SK-MEL-5 (cell line): ENCODE data around the gene PCDHGA1. TPM values are rescaled to one million over a fixed set of nuclear protein-coding genes. Genes with fewer than 3 reads are reported as not detected.
A peak's percentile ranks its signal among the peaks of the same experiment; 100 is the strongest.

ENCODE experiments used
- DNase-seq: peaks from one replicate; pipeline ENCODE4 v3.0.0-alpha.2; 2016; ENCODE audit warnings: low read depth, low spot score
- in situ Hi-C: cut with HindIII; loops from 2 replicates; pipeline ENCODE4 v1.10.0; 2016; ENCODE audit warnings: low sequenced_read_pairs, high pct_unique_total_duplicates, low pct_unique_long_range_greater_than_20kb
- total RNA-seq: library from RNA; depleted of rRNA; stranded (reverse); fragments of >200 nt; shearing (Covaris generic); gene quantifications from 2 replicates; pipeline ENCODE4 v1.2.3, GENCODE V29; 2014

Gene PCDHGA1
- total RNA-seq, 1 experiment from 2014 or later, result 0.63 TPM

DNA sequence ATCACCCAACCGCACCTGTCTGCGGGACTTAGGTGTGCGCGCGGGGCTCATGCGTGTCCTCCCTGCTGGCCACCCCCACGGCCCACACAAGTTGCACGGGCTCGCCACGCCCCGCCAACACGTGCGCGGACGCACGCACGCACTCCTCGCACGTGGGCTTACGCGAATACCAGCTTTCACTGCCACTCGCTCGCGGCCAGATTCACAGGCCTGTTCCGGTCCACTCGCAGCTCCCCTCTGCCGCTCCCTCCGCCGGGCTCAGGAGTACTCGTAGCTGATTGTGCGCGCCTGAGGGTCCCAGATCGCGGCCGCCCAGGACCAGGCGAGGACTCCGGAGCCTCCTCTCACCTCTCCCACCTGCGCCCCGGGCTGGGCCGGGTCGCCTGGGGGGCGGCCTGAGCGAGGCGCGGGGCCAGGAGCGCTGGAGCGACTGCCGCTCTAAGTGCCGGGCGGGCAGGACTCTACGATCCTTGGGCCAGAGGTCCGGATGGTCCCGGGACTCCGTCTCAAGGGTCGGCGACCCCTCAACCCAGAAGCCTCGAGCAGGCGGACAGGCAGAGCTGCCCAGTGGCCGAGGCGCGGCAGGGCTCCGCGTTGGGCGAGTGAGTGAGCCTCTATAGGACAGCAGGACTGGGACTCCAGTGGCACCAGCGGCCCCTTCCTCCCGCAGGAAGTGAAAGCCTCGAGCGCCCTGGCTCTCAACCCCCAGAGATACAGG is 162.0 kb downstream of the PCDHGA1 start:
- in situ Hi-C loops, result no loop called here
- no peak for DNase-seq

DNA sequence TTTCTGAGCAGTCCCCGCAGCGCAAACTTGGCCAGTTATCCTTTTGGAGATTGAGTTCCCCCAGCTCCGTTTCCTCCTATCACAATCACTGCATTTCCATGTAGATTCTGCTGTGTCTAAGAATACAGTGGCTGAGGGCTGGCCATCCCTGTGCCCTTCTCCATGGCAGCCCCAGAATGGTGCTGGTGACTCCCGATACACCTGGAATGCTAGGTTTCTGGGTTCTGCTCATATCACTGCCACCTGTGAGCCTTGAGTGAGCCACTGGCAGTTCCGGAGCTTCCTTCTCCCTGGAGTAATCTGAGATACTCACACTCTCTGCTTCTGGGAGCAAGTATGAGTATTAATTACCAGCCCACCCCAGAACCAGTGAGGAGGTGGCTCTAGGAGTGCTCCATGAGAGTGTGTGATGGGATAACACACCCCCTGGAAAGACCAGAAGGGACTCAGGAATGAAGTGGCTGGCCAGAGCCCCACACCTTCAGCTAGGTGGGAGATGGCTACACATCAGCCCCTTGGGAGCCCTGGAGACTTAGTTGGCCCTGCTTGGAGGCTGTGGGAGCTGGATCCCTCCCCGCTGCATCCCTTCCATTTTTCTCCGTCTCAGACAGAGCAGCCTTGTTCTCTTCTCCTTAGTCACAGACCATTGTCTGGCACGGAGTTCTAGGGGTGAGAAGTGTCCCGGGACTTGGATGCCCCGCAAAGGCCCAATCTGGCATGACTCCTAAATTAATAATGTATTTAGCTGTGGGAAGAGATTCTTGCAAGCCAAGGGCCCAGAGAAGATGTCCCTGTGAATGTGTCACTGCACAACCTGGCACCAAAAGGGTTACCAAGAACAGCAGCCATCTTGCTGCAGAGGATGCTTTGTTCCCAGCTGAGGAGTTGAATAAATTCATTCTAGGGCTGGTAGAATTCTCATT is 163.4 kb downstream of the PCDHGA1 start:
- DNase-seq, result peak; percentile 40
- in situ Hi-C loops, result no loop called here

DNA sequence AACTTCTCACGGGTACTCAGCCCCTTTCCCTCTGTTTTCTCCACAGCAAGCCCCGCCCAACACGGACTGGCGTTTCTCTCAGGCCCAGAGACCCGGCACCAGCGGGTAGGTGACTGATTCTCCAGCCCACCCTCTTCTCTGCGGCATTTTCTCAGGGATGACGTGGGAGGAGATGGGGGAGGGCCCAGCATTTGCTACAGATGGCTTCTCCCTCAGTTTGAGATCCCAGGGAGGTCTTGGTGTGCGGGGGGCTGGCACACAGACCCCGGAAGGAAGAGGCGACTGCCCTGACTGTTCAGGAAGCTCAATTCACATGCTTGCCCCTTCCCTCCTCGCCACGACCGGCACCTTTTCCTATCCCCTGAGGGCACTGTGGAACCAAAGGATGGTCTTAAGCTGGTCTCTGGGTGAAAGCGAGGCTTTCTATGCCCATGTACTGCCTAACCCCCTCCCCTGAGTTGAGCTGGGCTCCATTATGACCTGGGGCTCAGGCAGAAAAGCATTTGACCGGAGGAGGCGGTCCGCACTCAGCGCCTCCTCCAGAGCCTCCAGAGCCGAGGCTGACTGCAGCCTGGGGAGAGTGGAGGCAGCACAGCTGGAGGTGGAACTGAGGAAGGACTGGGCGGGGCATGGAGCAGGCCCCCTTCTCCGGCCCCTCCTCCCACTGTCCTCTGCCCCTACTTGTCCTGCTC is 164.6 kb downstream of the PCDHGA1 start:
- in situ Hi-C loops, result no loop called here

DNA sequence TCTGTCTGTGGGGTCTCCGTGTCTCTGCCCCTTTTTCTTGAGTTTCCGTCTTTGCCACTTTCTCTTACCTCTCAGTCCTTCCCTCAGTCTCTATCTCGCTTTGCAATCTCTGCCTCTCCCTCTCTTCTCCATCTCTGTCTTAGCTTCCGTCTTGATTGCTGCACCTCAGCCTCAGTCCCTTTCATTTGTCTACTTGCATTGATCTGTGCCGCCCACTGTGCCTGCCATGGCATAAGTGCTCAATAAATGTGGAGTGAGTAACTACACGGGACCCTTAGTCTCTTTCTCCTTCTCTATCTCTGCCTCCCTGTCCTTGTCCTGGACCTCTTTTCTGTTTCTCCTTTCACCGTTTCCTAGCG is 165.1 kb downstream of the PCDHGA1 start:
- DNase-seq, result no peak
- in situ Hi-C loops, result no loop called here

More for the DNA sequence above, 164.6 kb downstream of the PCDHGA1 start:
- no peak for DNase-seq

DNA sequence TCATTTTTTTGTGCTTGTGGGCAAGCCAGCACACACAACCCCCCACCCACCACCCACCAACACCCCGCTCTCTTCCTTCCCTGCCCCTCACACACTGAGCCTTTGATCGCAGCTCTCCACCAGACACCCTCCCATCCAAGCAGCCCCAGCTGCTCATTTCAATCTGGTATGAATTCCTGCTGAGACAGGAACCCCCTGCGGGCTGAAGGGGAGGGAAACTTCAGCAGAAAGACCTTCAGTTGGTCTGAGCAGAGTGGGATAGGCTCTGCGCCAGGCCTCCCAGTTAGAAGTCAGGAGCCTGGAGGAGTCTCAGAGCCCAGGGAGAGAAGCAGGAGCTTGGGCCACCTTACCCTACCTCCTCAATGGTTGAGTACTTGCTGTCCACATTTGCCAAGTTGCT is 165.7 kb downstream of the PCDHGA1 start:
- in situ Hi-C loops, result no loop called here
- peak; percentile 73 for DNase-seq

DNA sequence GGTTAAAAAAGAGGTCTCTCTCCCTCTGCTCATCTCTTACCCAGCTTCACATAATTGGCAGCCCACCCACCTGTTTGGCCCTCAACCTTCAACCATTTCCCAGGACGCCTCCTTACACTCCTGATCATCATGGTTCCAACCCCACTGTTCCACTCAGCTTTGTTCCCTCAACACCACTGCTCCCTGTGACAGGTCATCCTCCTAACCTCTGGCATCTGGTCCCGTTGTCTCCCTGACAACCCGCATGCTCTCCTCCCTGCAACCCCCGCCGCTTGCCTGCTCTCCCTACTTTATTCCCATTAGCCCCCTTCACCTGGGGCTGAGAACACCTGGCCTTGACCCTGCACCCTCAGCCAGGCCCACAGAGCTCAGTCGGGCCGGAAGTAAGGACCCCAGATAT is 171.4 kb downstream of the PCDHGA1 start:
- DNase-seq, result no peak
- in situ Hi-C loops, result no loop called here

DNA sequence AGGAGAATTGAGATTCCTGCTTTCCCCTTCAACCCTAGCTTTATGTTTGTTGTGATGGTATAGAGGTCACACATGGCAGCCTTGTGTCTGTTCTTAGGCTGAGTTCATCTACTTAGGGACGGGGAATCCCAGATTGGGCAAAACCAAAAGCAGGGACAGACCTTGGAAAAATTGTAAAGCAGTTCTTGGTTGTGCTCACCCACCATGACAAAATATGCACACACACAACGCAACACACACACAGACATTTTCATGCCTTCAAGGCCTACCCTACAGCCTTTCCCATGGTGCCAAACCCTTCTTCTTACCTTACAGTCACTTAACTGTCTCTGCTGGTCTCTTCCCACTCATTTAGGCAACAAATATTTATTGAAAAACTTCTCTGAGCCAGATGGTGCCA is 173.4 kb downstream of the PCDHGA1 start:
- in situ Hi-C loops, result no loop called here
- no peak for DNase-seq

DNA sequence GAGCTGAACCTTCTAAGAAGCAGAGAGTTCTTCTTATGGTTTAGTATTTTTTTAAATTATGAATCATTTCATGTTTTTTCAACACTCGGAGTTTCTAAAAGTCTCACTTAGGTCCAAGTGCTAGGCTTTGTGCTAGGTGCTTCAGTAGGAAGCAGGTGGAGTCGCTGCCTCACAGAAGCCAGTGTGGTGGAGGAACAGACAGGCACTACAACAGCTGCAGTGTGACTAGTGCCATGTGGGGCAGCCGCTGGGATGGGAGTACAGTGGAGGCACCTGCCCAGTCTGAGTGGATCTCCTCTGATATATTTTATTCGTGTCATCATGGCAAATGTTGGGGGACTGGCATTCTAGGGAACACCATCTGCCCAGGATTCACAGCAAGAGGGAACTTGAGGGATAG is 173.9 kb downstream of the PCDHGA1 start:
- in situ Hi-C loops, result no loop called here
- DNase-seq, result no peak

DNA sequence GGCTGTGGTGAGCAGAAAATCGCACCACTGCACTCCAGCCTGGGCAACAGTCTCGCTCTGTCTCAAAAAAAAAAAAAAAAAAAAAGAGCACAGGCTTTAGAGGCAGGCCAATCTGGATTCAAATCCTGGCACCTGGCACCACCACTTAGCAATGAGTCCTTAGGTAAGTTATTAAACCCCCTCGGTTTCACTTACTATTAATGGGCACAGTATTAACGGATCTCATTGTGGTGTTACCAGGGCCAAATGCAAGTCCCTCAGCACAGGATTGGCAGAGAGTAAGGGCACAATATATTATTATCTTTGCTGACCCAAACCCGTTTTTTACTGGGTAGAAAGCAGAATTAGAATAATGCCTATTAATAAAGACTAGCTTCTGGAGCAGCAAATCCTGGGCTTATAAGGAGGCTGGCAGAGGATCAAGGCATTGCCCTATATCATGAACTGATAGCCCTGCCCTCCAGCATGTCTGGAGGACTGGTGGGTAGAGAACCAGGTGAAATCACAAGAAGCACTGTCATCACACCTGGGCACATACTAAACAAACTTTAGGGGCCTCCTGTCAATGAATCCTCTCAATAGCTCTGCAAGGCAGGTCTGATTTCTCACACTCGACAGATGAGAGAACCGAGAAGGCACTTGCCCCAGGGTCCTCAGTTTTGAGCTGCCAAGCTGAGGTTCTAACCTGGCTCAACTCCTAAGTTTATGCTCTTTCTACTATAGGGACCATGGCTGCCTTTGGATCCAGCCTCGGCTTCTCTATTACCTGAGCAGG is 176.3 kb downstream of the PCDHGA1 start:
- DNase-seq, result no peak
- in situ Hi-C loops, result no loop called here

DNA sequence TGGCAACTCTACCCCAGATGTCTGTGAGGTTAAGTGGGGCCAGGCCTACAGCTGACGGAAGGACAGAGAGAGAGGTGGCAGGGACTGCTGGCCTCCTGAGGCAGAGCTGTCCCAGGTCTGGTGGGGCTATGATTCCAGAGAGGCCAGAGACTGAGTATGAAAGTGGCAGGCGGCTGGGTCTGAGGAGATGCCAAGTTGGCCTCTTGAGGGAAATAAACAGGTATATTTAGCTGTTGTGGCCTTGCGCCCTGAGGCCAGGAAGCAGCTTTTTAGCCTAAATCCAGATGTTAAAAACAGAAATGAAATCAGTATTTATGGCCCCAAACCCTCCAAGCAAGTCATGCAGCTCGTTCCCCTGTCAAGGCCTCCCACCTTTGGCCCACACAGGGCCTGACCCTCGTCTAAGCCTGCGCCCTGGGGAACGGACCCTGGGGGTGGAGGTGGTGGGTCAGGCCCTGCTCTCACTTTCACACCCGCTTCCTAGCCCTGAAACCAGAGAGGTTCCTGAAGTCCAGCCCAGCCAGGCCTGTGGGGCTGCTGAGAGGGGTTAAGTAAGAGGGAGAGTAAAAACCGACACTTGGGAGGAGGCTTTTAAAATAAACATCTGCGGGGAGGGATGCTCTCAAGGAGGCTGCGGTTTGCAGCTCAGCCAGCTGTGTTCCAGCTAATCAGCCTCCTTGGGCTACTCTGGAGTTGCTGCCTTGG is 177.2 kb downstream of the PCDHGA1 start:
- DNase-seq, result no peak
- in situ Hi-C loops, result no loop called here

DNA sequence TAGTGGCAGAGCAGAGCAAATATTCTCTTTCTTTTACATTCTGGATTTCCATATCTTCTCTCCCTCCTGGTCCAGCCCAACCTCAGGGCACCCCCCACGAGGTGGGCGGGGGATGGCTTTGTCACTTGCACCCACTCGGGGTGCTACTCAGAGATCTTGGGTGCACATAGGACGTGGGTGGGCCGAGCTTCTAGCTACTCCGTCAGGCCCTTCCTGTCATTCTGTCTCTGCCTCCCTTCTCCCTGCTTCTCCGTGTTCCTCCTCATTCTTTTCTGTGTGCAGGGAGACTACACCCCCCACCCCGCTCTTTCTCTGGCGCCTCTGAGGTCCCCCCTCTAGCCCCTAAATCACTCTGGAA is 178.1 kb downstream of the PCDHGA1 start:
- no peak for DNase-seq
- in situ Hi-C loops, result no loop called here

DNA sequence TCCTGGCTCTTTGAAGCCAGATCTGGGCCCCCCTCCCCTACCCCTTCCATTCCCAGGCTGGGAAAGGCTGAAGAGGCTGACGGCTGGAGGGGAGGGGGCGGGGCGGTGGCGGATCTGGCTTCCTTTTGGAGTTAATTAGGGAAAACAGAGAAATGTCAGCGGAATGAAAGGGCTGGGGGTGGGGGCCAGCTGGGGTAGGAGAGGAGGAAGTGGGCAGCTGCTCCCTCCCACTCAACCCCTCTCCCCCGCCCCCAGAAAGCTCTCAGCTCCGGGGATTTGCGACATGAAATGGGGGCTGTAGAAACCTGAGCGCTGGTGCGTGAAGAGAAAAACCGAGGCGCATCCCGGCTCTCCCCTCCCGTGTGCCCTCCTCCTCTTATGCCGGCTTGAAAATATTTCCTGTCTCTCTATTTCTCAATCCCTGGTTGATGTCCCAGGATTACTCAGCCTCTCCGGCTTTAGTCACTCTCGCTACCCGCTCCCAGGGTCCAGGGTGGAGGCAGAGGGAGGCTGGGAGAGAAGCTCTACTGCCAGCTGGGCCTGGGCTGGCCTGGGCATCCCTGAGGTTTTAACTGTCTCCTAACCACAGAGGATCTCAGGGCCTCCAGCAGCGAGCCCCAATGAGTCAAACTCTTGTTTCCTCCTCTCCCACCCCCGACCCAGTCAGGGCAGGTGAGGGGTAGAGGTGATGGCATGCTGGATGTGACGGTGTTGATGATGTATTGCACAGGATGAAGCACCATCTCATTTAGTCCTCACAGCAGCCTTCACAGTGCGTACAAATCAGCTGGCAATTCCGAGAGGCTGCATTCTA is 178.7 kb downstream of the PCDHGA1 start:
- in situ Hi-C loops, result no loop called here
- no peak for DNase-seq

DNA sequence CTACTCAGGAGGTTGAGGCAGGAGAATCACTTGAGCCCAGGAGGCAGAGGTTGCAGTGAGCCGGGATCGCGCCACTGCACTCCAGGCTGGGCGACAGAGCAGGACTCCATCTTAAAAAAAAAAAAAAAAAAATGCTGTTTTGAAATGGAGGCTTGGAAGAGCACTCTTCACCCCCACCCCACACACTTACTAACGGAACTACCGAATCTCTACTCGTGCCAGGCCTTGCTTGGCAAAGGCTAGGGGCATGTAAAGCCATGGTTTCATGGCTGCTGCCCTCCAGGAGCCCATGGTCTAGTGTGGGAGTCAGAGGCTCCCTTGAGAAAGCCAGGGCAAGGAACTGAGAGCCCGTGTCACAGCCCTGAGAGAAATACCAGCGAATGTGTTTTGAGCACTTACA is 179.8 kb downstream of the PCDHGA1 start:
- no peak for DNase-seq
- in situ Hi-C loops, result no loop called here

DNA sequence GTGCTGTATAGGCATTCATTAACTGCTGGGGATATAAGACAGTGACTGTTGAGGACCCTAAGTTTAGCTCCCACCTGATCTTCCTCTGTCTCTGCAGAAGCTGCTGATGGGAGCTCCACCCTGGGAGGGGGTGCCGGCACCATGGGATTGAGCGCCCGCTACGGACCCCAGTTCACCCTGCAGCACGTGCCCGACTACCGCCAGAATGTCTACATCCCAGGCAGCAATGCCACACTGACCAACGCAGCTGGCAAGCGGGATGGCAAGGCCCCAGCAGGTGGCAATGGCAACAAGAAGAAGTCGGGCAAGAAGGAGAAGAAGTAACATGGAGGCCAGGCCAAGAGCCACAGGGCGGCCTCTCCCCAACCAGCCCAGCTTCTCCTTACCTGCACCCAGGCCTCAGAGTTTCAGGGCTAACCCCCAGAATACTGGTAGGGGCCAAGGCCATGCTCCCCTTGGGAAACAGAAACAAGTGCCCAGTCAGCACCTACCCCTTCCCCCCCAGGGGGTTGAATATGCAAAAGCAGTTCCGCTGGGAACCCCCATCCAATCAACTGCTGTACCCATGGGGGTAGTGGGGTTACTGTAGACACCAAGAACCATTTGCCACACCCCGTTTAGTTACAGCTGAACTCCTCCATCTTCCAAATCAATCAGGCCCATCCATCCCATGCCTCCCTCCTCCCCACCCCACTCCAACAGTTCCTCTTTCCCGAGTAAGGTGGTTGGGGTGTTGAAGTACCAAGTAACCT is 180.7 kb downstream of the PCDHGA1 start:
- no peak for DNase-seq
- in situ Hi-C loops, result no loop called here

DNA sequence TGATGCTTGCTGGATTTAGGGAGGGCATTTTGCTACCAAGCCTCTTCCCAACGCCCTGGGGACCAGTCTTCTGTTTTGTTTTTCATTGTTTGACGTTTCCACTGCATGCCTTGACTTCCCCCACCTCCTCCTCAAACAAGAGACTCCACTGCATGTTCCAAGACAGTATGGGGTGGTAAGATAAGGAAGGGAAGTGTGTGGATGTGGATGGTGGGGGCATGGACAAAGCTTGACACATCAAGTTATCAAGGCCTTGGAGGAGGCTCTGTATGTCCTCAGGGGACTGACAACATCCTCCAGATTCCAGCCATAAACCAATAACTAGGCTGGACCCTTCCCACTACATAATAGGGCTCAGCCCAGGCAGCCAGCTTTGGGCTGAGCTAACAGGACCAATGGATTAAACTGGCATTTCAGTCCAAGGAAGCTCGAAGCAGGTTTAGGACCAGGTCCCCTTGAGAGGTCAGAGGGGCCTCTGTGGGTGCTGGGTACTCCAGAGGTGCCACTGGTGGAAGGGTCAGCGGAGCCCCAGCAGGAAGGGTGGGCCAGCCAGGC is 181.5 kb downstream of the PCDHGA1 start:
- in situ Hi-C loops, result no loop called here
- no peak for DNase-seq
